IMR-90 (cell line): ENCODE results near the gene CCDC171. TPM values are rescaled to one million over a fixed set of nuclear protein-coding genes. Genes with fewer than 3 reads are reported as not detected.

ENCODE experiments used
- ATAC-seq: fragments of 200-7000 bp; cut with Tn5 transposase; 2 replicates; pipeline ENCODE4 v1.9.1; 2020; ENCODE audit warnings: low read depth, mild to moderate bottlenecking, moderate library complexity
- BruUV-seq: library from RNA; stranded (reverse); fragments of 400-500 nt; replicated peaks from 2 replicates; lab custom pipeline; 2021; lab: Mats Ljungman, UMichigan
- CTCF ChIA-PET: fragments of 300-600 bp; formaldehyde crosslinking; extraction: SDS; loops from one replicate; lab custom pipeline; 2021; ENCODE audit warnings: antibody characterized with exemption; lab: Yijun Ruan, JAX
- POLR2A ChIA-PET: fragments of 300-600 bp; sonication (Branson Sonifier 250); formaldehyde crosslinking; loops from one replicate; lab custom pipeline; 2022; ENCODE audit warnings: antibody characterized with exemption; ENCODE audit not compliant: unreplicated experiment; lab: Charles Lee
- DNase-seq: peaks from one replicate; pipeline ENCODE4 v3.0.0; 2013
- H2AFZ ChIP-seq: replicated peaks from 2 replicates; pipeline ENCODE3; 2013; ENCODE audit warnings: low read length, mild to moderate bottlenecking; ENCODE audit not compliant: poor library complexity
- H2AK5ac ChIP-seq: 2 replicates; pipeline ENCODE4 v1.6.1; 2013; ENCODE audit warnings: low read depth, low read length, inconsistent platforms
- H2AK9ac ChIP-seq: replicated peaks from 2 replicates; pipeline ENCODE3; 2013; ENCODE audit warnings: mild to moderate bottlenecking, low read depth, low read length, moderate library complexity; ENCODE audit not compliant: poor library complexity
- H2BK120ac ChIP-seq: 2 replicates; pipeline ENCODE4 v1.6.1; 2013; ENCODE audit warnings: low read depth, low read length, inconsistent platforms
- H2BK15ac ChIP-seq: 3 replicates; pipeline ENCODE4 v1.6.1; 2013; ENCODE audit warnings: low read depth, low read length, inconsistent platforms
- H2BK20ac ChIP-seq: 2 replicates; pipeline ENCODE4 v1.6.1; 2013; ENCODE audit warnings: low read depth, mild to moderate bottlenecking, inconsistent platforms, low read length, moderate library complexity
- H2BK5ac ChIP-seq: 2 replicates; pipeline ENCODE4 v1.6.1; 2013; ENCODE audit warnings: mild to moderate bottlenecking, low read depth, low read length, inconsistent platforms; ENCODE audit not compliant: poor library complexity, severe bottlenecking
- H3K14ac ChIP-seq: replicated peaks from 2 replicates; pipeline ENCODE4 v1.6.1; 2013; ENCODE audit warnings: low read depth, low read length, inconsistent platforms
- H3K18ac ChIP-seq: 2 replicates; pipeline ENCODE4 v1.6.1; 2013; ENCODE audit warnings: low read depth, low read length, control low read depth
- H3K23ac ChIP-seq: 2 replicates; pipeline ENCODE4 v1.6.1; 2013; ENCODE audit warnings: low read depth, low read length, inconsistent platforms
- H3K27ac ChIP-seq: 2 replicates; pipeline ENCODE4 v1.5.1; 2013; ENCODE audit warnings: mild to moderate bottlenecking, control low read depth, low read length; ENCODE audit not compliant: insufficient read depth
- H3K27me3 ChIP-seq: 2 replicates; pipeline ENCODE4 v1.6.1; 2013; ENCODE audit warnings: low read length; ENCODE audit not compliant: control insufficient read depth, insufficient read depth
- H3K36me3 ChIP-seq: 2 replicates; pipeline ENCODE4 v1.6.1; 2013; ENCODE audit warnings: low read length, mixed read lengths; ENCODE audit not compliant: control insufficient read depth, insufficient read depth
- H3K4ac ChIP-seq: 2 replicates; pipeline ENCODE4 v1.6.1; 2013; ENCODE audit warnings: low read depth, low read length, inconsistent platforms
- H3K4me1 ChIP-seq: 2 replicates; pipeline ENCODE4 v1.6.1; 2013; ENCODE audit warnings: low read length, mixed read lengths; ENCODE audit not compliant: control insufficient read depth, insufficient read depth
- H3K4me2 ChIP-seq: 2 replicates; pipeline ENCODE4 v1.6.1; 2013; ENCODE audit warnings: low read depth, mild to moderate bottlenecking, control low read depth, low read length, moderate library complexity
- H3K4me3 ChIP-seq: 2 replicates; pipeline ENCODE4 v1.5.1; 2013; ENCODE audit warnings: low read depth, mild to moderate bottlenecking, control low read depth, low read length, moderate library complexity; ENCODE audit not compliant: insufficient read depth
- H3K56ac ChIP-seq: 2 replicates; pipeline ENCODE4 v1.6.1; 2013; ENCODE audit warnings: low read length, inconsistent platforms; ENCODE audit not compliant: insufficient read depth; ENCODE audit errors: extremely low read depth
- H3K79me1 ChIP-seq, 2 experiments: 2 replicates each; pipeline ENCODE4 v1.6.1; 2013; ENCODE audit warnings: low read length in 2 of 2, inconsistent platforms in 1 of 2, low read depth in 1 of 2
- H3K9ac ChIP-seq: 2 replicates; pipeline ENCODE4 v1.6.1; 2013; ENCODE audit warnings: low read depth, low read length, control low read depth
- H3K9me1 ChIP-seq: 2 replicates; pipeline ENCODE4 v1.6.1; 2013; ENCODE audit warnings: low read length, inconsistent platforms; ENCODE audit not compliant: insufficient read depth
- H3K9me3 ChIP-seq: 2 replicates; pipeline ENCODE4 v1.6.1; 2013; ENCODE audit warnings: low read length; ENCODE audit not compliant: control insufficient read depth, insufficient read depth
- H4K20me1 ChIP-seq: 2 replicates; pipeline ENCODE4 v1.6.1; 2013; ENCODE audit warnings: low read length, inconsistent platforms; ENCODE audit not compliant: insufficient read depth
- H4K5ac ChIP-seq: 2 replicates; pipeline ENCODE4 v1.6.1; 2013; ENCODE audit warnings: mild to moderate bottlenecking, low read depth, low read length, control low read depth
- H4K8ac ChIP-seq, 2 experiments: 2 replicates each; pipeline ENCODE4 v1.6.1; 2013; ENCODE audit warnings: low read depth in 2 of 2, low read length in 2 of 2, control low read depth in 1 of 2, inconsistent platforms in 1 of 2
- H4K91ac ChIP-seq: 2 replicates; pipeline ENCODE4 v1.6.1; 2013; ENCODE audit warnings: low read depth, low read length, inconsistent platforms; ENCODE audit not compliant: insufficient read depth
- BHLHE40 ChIP-seq: fragments of 150-350 bp; IDR thresholded peaks from 2 replicates; pipeline ENCODE4 v1.6.1; 2016; ENCODE audit warnings: mild to moderate bottlenecking, low read depth, low read length
- MAFK ChIP-seq: IDR thresholded peaks from 2 replicates; pipeline ENCODE4 v1.6.1; 2012; ENCODE audit warnings: low read depth, low read length, improper control_type of control experiment
- MXI1 ChIP-seq: IDR thresholded peaks from 2 replicates; pipeline ENCODE4 v1.6.1; 2012; ENCODE audit warnings: low read depth, mild to moderate bottlenecking, low read length, moderate library complexity, borderline replicate concordance
- NFE2L2 ChIP-seq: fragments of 150-350 bp; IDR thresholded peaks from 2 replicates; pipeline ENCODE4 v1.6.1; 2016; ENCODE audit warnings: low read depth, mild to moderate bottlenecking, low read length
- POLR2A ChIP-seq: IDR thresholded peaks from 2 replicates; pipeline ENCODE4 v1.6.1; 2012; ENCODE audit warnings: mild to moderate bottlenecking, low read depth, low read length
- RAD21 ChIP-seq: IDR thresholded peaks from 2 replicates; pipeline ENCODE4 v1.6.1; 2012; ENCODE audit warnings: low read length, improper control_type of control experiment
- WGBS, 2 experiments: methylation state at CpG; one replicate each; pipeline versions ENCODE4 v1.1.5 to v1.1.7; 2013; ENCODE audit warnings: missing lambda C conversion rate in 2 of 2; ENCODE audit not compliant: insufficient read length in 1 of 2; ENCODE audit errors: extremely low coverage in 2 of 2; 5-methylcytosine and 5-hydroxymethylcytosine counted together
- dilution Hi-C: fragments of 300-500 bp; cut with HindIII; formaldehyde crosslinking; loops from one replicate; pipeline ENCODE4 v1.14.3; 2018; ENCODE audit warnings: low sequenced_read_pairs; ENCODE audit not compliant: unreplicated experiment
- in situ Hi-C: fragments of 300-500 bp; cut with MboI; formaldehyde crosslinking; loops from 3 replicates; pipeline ENCODE4 v1.14.3; 2019; ENCODE audit warnings: low sequenced_read_pairs, inconsistent platforms, mixed read lengths
- intact Hi-C: fragments of 100-400 bp; cut with micrococcal nuclease; formaldehyde crosslinking; loops from 2 replicates; pipeline ENCODE4 v1.10.0; 2022
- polyA plus RNA-seq, 3 experiments: library from polyadenylated mRNA; depleted of rRNA; stranded (reverse); fragments of >200 nt; gene quantifications; 2 replicates each; pipeline ENCODE4 v1.2.3, GENCODE V29; 2012; ENCODE audit warnings: low replicate concordance in 1 of 3
- total RNA-seq: library from RNA; depleted of rRNA; stranded (reverse); fragments of >200 nt; gene quantifications from 2 replicates; pipeline ENCODE4 v1.2.3, GENCODE V29; 2012

The CCDC171 gene
- total and polyA plus RNA-seq, 2 of the 4 experiments (the other 2 are of a cell fraction): 0.63 to 2.2 TPM

DNA sequence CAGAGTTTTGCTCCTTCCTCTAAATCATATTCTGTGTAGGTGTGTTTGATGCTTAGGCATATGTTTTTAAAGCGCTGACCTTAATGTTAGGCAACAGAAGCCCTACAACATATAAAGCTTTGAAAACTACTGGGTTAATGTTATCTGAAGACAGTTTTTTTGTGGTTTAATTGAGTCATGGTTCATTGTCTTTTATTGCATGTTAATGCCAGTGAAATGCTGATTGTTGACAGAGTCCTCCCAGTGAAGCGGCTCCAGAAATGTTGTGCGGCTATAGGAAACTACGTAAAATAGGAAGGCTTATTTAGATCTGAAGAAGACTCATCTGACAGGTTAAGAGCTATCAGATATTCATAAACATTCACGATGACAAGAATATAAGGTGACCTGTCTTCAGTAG is 424.6 kb downstream of the CCDC171 start:
- CTCF ChIA-PET: no interaction called here
- no peak overlapping the region for H3K4ac ChIP-seq

More for the DNA sequence above, 424.6 kb downstream of the CCDC171 start:
- Histone ChIP-seq H3K4me1 (no peaks in the 10 kb centered on the region), H3K14ac (no peak overlapping the region), H3K56ac (no peak overlapping the region), H3K9me1 (no peaks in the 10 kb centered on the region), H3K9ac (no peak overlapping the region), H3K27me3 (no peaks in the 10 kb centered on the region), H2AFZ (no peak overlapping the region), H4K5ac (no peak overlapping the region), H4K91ac (no peak overlapping the region), H3K9me3 (no peaks in the 10 kb centered on the region), H2AK9ac (no peak overlapping the region), H3K4me3 (no peak overlapping the region), H3K79me1 (no peaks in the 10 kb centered on the region), H3K27ac (no peak overlapping the region), H3K18ac (no peak overlapping the region), H2BK20ac (no peak overlapping the region), H2AK5ac (no peak overlapping the region), H2BK120ac (no peak overlapping the region), H2BK15ac (no peak overlapping the region), H3K23ac (no peak overlapping the region), H3K4me2 (no peak overlapping the region), H4K8ac (no peak overlapping the region), H4K20me1 (no peaks in the 10 kb centered on the region), H3K36me3 (no peaks in the 10 kb centered on the region), H2BK5ac (no peak overlapping the region)
- dilution Hi-C loops: no loop called here
- BruUV-seq: no TSS peak
- ATAC-seq: no peak
- WGBS, 2 experiments: no CpG with 5 or more reads among the region's 5 CpGs
- TF ChIP-seq RAD21 (no peak), BHLHE40 (no peak), MAFK (no peak), NFE2L2 (no peak), MXI1 (no peak), POLR2A (no peak)
- in situ Hi-C loops: no loop called here
- POLR2A ChIA-PET: no interaction called here
- no peak for DNase-seq
- intact Hi-C loops: no loop called here
